Glomerular visceral epithelial cell (primary cell): Measurements from ENCODE around the gene SHMT1.
A peak's percentile ranks its signal among the peaks of the same experiment; 100 is the strongest.
"Not testable (repeated sequence)": the region's sequence is repeated elsewhere in the genome, so short reads cannot be mapped to it uniquely, and the experiment has no call there.

ENCODE experiments used
- DNase-seq: peaks from one replicate; pipeline ENCODE4 v3.0.0-alpha.2; 2016; ENCODE audit errors: extremely low spot score

SHMT1 gene

DNA sequence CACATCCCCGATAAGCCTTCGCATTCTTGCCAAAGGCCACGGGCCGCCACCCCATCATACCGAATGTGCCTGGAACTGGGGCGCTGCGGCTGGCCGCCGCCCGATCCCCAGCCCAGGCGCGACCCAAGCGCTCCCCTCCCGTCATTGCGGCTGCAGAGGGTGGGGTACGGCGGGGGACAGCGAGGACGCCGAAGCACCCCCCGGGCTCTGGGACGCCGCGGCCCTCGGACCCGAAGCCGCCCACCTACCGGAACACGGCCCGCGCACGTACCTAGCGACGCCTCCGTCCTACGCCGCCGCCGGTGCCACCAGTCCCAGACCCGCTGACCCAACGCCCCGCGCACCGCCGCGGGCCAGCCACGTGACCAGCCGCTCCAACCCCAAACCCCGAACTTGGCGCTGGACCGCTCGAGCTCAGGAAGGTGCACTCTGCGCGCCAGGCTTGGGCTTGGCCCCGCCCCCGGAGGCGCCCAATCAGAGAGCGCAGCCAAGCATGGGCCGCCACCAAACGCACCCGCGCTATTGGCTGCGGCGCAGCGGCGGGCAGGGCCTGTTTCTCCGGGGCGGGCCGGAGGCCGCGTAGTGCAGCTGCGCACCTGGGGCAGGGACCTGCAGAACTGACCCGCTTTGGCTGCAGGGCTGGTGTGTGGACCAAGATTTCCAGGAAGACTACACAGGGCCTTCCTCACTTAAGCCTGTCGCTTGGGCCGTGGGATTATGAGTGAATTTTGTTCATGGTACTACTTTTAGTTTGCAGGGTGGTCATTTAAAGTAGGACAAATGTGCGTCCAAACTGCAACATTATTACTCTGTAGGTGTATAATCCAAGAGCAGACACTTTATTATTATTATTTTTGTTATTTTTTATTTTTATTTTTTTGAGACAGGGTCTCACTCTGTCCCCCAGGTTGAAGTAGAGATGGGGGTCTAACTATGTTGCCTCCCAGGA is at the start of gene SHMT1:
TSS of gene SHMT1 (minus strand) at position 450 of the 949 bp plus-strand sequence. CDS start 7,569 bp downstream, outside the sequence.
- peak; percentile 94 for DNase-seq

DNA sequence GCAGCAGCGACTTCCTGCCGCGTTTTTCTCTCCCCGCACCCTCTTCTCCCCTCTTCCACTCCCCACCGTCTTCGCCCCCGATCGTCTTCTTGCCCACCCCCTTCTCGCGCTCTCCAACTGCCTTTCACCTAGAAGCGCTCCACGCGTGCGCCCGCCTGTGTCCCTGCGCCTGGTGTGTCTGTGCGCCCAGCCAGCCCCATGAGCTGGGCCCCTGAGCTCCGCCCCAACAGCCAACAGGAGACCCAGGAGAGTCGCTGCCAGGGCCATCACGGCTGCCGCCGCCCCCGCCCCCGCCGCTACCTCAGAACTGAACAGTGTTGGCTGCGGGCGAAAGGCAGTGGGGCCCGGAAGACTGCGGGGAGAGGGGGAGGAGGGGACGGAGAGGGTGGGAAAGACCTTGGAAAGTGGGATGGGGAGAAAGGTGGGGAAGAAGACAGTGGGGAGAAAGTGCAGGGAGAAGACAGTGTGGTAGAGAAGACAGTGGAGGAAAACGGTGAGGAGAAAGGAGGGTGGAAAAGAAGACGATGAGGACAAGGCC is 48.7 kb upstream of the SHMT1 start:
- DNase-seq: not testable (repeated sequence)

DNA sequence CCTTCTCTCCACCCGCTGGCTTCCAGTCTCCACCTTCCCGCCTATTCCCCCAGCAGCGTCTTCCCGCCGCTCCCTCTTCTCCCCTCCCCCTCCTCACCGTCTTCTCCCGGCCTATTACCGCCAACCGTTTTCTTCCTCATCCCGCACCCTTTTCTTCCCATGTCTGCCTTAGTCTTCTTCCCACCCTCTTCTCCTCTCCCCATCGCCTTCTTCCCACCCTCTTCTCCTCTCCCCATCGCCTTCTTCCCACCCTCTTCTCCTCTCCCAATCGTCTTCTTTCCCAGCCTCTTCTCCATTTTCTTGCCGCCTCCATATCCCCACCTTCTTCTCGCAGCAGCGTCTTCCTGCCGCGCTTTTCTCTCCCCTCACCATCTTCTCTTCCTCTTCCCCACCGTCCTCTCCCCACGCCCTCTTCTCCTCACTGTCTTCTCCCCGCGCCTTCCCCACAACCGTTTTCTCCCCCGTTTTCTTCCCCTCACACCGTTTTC is 48.1 kb upstream of the SHMT1 start:
- peak; percentile 61 for DNase-seq

DNA sequence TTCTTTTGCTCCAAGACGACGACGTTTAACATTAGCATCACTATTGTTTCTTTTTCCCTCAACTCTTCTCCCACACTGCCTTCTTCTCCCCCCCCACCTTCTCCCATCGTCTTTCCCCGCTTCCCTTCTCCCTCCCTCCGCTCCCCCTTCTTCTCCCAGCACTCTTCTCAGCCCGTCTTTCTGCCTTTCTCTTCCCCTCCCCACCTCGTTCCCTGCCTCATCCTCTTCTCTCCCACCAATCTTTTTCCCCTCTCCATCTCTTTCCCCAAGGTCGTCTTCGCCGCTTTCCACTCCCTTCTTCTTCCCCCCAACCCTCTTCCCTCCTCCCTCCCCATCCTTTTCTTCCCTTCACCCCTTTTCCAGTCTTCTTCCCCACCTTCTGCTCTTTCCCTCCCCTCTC is 47.4 kb upstream of the SHMT1 start:
- DNase-seq: peak; percentile 12

DNA sequence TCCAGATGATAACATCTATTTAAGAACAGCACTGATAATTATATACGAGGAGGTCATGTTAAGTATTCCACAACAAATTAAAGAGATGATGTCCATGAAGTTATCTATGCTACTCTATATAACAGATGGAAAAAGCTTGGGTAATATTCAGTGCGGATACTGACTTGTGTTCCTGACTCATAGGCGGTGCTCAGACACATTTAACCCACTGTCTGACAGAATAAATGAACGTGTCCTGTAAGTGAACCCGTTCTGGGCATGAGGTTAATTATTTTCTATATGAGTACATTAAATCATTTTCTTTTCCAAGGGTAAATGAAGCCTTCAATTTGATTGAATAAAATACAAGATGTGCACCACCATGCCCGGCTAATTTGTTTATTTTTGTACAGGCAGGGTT is 46.0 kb upstream of the SHMT1 start:
- DNase-seq: peak; percentile 50

DNA sequence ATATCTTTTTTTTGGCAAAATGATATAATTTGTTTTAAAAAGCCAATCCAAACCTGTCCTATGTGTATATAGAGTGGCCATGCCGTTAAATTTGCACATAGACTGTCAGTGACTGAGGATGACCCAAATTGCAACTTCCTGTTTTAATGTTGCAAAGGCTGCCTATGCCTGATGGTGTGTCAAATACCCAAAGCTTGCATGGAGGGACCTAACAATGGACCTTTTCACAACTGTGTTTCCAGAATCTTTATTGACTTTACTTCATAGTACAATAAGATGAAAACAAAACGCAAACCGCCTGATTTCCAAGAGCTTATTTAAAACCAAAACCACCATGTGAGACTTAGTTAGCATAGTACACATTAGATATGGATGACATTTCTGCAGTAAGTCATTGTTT is 45.6 kb upstream of the SHMT1 start:
- DNase-seq: not testable (repeated sequence)

DNA sequence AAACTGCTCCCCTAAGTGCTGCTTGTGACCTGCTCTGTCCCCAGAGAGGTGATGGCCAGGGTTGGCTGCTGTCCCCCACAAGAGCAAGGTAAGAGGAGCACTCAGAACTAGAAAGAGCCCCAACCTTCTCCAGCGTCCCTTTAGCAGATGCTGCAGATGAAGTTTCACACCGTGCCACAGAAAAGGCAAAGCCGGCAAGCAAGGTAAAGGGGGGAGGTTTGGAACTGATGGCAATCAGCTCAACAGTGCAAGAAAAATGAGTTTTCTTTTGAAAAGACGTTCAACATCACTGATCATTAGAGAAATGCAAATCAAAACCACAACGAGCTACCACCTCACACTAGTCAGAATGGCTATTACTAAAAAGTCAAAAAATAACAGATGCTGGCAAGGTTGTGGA is 40.3 kb upstream of the SHMT1 start:
- not testable (repeated sequence) for DNase-seq

DNA sequence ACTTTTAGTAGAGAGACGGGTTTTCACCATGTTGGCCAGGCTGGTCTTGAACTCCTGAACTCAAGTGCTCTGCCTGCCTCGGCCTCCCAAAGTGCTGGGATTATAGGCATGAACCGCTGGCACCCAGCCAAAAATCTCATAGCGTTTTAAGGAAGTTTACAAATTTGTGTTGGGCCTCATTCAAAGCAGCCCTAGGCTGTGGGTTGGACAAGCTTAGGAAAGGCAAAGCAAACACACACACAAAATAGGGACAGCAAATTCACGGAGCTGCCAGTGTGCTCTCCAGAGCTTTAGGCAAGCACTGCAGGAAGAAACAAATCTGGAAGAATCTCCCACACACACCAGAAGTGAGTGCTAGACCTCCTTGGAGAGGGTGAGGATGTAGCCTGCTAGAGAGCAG is 39.8 kb upstream of the SHMT1 start:
- not testable (repeated sequence) for DNase-seq

DNA sequence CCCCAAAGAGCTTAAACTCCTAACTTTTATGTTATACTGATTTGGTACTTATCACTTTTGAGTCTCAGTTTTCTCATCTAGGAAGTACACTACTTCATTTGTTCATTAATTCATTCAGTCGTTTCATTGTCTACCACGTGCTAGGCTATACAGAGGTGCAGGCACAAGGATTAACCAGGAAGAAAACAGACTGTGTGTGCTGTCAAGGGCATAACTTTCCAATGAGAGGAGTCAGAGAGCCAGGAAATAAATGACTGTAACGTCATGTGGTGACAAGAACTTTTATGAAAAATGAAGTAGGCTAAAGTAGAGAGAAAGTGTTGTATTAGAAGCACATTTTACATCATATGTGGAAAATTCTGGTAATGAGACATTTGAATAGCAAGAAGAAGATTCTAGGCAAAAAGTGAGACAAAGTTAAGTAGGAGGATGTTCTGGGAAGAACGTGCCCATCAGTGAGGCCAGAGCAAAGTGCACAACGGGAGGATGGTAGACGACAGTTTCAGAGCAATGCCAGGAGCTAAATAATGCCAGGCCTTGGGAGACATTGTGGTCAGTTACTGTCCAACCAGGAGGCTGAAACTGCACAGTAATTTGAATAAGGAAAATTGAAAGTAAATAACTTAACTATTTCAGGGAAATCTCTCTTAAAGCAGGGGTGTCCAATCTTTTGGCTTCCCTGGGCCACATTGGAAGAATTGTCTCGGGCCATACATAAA is 38.7 kb upstream of the SHMT1 start:
- DNase-seq: not testable (repeated sequence)

DNA sequence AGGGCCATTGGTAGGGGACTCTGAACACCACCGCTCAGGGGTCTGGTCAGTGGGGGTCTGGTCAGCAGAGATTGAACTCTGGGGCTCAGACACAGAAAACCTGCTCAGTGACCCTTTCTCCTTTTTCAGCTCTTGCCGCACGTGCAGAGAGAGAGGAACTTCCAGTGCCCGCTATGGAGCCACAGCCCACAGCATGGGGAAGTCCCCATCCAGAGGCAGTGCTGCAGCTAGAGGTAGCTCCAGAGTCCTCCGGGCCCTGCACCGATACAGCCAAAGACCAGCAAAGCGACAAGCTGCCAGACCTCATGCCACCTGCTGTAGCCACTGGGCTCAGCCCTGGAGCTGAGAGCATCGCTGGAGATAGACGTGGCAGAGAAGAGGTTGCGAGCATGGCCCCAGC is 25.4 kb upstream of the SHMT1 start:
- not testable (repeated sequence) for DNase-seq

DNA sequence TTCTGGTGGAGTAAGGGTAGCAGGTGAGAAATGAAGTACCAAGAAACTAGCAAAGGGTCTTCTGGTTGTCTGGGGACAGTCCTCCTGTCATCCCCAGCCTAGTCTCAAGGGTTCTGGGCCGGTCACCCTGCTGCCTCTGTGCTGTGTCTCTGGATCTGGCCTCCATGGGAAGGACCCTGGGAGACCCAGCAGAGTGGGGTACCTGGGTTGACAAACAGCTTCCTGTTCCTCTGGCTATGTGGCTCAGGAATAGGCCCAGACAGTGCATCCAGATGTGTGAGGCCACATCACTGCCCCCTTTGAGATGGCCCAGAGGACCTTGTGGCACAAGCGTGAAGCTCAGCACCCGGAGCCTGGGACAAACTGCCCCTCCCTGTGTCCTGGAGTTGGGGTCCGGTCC is 24.9 kb upstream of the SHMT1 start:
- not testable (repeated sequence) for DNase-seq

DNA sequence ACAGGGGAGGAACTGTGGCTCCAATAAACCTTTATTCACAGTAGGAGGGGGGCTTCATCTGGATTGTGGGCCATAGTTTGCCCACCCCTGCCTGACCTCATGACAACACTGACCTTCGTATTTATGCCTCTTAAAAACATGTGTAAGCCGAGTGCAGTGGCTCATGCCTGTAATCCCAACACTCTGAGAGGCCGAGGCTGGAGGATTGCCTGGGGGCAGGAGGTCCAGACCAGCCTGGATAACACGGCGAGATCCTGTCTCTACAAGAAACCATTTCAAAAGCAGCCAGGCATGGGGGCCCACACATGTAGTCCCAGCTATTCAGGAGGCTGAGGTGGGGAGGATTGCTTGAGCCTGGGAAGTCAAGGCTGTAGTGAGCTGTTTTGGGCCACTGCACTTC is 24.2 kb upstream of the SHMT1 start:
- not testable (repeated sequence) for DNase-seq

DNA sequence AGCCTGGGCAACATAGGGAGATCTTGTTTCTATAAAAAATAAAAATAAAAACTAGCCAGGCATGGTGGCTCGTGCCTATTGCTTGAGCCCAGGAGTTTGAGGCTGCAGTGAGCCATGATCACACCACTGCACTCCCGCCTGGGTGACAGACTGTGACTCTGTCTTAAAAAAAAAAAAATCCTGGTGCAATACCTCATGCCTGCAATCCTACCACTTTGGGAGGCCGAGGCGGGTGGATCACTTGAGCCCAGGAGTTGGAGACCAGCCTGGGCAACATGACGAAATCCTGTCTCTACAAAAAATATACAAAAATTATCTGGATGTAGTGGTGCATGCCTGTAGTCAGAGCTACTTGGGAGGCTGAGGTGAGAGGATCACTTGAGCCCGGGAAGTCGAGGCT is 20.9 kb upstream of the SHMT1 start:
- not testable (repeated sequence) for DNase-seq

DNA sequence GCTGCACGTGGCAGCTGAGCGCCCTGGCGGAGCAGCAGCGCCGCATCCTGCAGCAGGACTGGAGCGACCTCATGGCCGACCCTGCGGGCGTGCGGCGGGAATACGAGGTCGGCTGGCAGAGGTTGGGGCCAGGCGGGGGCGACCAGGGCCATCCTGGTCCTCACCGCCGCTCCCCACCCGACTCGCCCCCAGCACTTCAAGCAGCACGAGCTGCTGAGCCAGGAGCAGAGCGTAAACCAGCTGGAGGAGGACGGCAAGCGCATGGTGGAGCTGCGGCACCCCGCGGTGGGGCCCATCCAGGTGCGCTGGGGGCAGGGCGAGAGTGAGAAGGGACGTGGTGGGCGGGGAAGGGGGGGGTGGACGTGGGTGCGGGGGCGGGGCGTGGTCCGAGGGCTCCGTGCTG is 19.7 kb upstream of the SHMT1 start:
- not testable (repeated sequence) for DNase-seq

DNA sequence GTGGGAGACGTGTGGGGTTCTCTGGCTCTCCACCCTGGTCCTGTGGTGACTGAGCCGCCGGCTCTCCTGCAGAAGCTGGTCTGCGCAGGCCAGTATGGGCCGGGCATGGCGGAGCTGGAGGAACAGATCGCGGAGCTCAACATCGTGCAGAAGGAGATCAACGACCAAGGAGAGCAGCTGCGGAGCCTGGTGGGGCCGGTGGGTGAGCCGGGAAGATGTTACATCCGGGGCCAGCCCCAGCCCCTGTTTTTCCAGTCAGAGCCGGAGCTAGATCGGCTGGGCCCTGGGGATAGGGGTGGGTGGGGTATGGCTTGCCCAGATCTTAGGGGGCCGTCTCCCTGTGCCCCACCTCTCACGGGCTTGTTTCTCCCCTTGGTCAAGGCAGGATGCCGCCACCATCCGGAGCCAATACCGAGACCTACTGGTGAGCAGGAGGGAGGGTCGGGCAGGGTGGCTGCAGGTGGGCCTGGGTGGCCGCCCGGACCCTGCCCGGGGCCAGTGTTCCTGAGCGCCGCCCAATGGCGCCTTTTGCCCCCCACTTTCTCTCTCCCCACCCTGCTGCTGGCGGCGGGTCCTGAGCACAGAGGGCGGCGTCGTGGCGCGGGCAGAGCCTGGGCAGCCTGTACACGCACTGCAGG is 19.2 kb upstream of the SHMT1 start:
- no peak for DNase-seq

DNA sequence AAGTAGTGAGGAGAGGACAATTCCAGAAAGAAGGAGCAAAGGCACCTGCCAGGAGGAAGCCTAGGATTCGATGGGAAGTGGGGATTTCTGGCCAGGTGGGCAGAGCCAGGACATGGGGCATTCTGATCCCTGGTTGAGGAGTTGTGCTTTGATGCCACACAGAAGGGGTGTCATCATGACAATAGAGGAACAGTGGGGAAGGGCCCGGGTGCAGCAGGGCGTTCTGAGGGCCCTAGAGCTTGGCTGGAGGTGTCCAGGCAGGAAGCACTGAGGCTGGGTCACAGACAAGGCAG is 18.5 kb upstream of the SHMT1 start:
- DNase-seq: no peak

DNA sequence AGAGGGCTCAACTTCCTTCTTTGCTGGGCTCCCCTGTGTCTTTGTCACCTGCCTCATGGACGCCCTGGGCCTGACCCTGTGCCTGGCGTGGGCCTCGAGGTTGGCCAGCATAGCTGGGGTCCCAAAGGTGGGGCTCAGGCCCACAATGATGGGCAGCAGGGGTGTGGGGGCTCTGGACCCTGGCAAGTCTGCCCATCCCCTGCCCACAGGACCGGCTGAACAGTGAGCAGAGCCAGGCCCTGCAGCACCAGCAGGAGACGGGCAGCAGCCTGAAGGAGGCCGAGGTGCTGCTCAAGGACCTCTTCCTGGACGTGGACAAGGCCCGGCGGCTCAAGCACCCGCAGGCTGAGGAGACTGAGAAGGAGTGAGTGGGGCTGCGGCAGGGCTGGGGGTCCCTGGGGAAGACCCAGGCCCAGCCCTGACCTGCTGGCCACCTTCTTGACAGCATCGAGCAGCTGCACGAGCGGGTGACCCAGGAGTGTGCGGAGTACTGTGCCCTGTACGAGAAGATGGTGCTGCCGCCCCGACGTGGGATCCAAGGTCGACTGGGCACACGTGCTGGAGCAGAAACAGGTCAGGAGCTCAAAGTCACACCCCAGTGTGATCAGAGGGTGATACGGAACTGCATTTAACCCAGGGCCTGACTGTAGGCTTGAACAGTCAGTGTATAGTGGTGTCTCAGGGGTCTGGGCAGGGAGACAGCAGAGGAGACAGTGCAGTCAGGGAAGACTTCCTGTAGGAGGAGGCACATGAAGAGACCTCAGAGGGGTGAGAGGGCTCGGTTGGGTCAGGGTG is 18.0 kb upstream of the SHMT1 start:
- DNase-seq: no peak

DNA sequence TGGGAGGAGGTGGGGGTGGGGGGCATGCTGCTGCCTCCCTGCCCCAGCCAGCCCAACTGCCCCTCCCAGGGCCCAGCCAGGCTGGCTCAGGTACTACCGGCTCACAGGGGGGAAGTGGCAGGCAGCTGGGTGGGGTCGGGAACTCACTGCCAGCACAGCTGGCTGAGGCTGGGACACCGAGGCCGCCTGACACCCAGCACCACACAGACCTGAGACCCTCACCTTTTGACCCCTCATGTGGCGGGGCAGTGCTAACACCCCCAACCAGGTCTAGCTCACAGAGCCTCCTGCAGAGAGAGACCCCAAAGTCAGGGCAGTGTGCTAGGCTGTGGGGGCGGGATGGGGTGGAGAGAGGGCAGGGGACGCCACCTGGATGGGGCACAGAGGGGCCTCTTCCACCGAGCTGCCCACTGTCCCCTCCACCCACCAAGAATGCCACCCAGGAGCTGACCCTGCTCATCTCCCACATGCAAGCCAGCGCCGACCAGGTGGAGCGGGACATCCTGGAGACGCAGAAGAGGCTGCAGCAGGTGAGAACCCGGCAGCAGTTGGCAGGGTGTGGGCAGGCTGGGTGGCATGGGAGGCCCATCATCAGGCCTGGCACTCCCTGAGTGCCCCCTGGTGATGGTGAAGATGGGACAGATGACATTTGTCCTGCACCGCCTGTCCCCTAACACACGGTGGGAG is 17.3 kb upstream of the SHMT1 start:
- no peak for DNase-seq

DNA sequence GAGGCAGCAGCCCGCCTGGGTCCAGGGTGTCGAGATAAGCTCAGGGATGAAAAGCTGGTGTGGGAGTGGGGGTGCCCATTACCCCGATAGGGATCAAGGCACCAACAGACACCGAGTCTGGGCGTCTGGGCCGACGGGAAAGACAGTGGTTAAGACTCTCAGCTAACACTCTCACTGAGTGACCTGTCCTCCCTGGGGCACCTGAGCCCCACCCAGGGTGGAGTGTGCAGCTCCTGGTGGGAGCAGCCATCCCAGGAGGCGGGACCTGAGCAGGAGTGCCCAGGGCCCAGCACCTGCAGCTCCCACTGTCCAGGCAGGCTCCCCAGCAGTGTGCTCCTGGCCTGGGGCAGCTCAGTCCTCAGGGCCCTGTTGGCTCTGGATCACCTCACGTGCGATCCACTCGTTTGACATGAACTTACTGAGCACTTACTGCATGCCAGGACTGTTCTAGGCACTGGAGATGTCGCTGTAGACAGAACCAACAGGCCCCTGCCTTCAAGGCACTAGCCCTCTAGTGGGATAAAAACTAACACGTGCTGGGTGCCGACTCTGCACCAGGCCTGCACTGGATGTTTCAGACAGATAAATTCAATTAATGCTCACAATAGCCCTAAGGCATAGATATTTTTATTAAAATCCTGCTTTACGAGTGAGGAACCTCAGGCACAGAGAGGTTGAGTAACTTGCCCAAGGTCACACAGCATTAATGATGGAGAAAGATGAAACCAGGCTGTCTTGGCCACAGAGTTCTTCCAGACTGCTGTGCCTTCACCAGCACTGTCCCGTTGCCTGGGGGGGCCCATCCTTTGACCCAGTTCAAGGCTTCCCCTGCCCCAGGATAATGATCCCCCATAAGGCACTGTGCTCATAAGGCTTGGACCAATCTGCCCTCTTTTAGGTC is 16.1 kb upstream of the SHMT1 start:
- no peak for DNase-seq

DNA sequence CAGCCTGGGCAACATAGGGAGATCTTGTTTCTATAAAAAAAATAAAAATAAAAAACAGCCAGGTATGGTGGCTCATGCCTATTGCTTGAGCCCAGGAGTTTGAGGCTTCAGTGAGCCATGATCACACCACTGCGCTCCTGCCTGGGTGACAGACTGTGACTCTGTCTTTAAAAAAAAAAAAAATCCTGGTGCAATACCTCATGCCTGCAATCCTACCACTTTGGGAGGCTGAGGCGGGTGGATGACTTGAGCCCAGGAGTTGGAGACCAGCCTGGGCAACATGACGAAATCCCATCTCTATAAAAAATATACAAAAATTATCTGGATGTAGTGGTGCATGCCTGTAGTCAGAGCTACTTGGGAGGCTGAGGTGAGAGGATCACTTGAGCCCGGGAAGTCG is 15.3 kb upstream of the SHMT1 start:
- DNase-seq: not testable (repeated sequence)
